NCI-H1105 (cell line): ENCODE results near the gene PMFBP1.

Experiments used
- DNase-seq: peaks from one replicate; lab custom pipeline; 2025; lab: John Stamatoyannopoulos, UW

The PMFBP1 gene

DNA sequence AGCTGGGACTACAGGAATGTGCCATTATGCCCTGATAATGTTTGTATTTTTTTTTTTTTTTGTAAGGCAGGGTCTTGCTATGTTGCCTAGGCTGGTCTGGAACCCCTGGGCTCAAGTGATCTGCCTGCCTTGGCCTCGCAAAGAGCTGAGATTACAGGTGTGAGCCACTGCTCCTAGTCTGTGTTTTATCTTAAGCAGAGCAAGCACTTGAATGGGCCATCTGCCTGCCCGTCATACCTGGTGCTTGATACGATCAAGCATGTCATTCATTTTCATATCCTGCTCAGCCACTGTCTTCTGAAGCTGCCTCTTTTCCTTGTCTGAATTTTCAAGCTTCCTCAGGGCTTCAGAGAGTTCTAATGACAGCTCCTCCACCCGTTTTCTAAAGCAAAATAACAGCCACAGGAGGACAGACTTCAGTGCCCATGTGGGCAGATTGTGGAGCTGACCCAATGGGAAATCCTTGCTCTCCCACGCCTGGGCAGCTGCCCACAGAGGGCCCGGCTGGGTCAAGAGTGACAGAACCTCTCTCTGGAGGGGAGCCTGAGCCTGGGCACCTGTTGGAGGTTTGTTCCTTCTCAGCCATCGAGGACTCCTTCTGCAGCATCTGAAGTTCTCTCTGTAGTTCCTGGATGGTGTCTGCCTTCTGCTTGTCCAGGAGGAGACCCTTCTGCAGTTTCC lies 41.8 kb downstream of the PMFBP1 start:
- no peak for DNase-seq

DNA sequence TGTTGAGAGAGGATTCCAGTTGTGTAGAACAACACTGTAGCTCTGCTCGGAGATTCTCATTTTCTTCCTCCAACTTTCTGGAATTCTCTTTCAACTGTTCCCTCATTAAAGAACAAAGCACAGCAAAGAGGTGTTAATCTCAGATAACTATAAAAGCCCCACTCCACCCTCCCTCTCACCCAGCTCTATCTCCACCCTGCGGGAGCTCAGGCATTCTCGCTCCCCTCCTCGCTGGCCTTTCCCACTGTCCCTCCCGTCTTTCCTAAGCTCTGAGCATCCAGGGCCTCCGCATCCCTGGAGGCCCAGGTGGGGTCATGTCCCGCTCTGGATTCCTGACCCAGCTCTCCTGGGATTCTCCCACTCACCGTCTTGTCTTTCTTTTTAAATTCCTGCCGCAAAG lies 43.3 kb downstream of the PMFBP1 start:
- no peak for DNase-seq

- DNase-seq: no peak
Observed at GRCh38 chr16:72126429-72126765, 45.6 kb downstream of the PMFBP1 start.

- DNase-seq: no peak
Observed at GRCh38 chr16:72125635-72126428, 46.1 kb downstream of the PMFBP1 start.

DNA sequence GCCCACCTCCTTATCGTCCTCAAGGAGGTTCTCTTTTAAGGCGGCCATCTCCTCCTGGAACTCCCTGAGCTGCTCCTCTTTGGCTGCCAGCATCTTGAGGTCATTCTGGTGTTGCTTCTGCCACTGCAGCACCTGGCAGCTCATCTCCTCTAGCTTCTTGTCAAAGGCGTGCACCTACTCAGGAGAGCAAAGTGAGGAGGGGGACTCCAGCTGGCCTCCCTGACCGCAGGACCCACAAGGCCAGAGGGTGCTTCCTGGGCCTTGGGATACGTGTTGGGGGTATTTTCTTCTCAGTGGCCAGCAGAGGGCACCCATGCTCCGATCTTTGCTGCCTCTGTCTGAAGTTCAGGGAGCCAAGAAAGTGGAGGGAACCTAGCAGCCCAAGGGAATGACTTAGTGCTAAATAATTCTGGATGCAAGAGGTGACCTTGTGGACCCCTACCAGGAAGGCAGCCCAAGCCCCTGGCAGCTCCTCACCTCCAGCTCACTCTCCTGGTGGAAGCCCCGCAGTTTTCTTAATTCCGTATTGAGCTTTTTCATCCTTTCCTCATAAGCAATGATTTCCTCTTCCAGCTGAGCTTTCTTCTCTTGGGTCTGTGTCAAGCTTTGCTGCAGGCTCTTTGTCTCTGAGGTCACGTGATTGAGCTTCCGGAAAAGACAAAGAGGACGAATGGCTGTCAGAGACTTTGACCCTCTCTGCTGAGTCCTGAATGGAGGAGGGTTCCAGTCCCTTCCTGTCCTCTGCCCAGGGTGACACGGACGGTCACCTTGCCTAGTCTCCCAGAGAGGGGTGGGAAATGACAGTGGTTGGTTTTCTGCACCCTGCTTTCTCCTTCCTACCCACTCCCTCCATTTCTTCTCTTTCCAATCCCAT lies 47.0 kb downstream of the PMFBP1 start:
- peak; percentile 20 for DNase-seq

GRCh38 chr16:72124148-72124547 lies 47.8 kb downstream of the PMFBP1 start:
- DNase-seq: no peak

DNA sequence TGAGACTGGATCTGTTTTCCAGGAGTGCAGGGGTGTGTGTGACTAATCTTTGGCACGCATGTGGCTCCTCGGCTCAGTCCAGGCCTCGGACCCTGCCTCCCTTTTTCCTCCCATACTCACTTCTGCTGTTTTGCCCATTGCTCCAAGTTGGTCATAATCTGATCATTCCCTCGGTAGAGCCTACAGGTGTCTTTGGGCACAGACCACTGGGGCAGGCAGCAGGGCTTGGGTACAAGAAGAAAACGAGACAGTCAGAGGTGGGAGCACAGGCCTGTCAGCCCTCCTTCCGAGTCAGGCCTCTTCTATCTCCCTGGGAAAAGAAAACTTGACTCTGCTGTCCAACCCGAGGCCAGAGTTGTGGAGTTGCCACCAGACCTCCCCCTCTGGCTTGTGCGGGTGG lies 48.5 kb downstream of the PMFBP1 start:
- DNase-seq: no peak

DNA sequence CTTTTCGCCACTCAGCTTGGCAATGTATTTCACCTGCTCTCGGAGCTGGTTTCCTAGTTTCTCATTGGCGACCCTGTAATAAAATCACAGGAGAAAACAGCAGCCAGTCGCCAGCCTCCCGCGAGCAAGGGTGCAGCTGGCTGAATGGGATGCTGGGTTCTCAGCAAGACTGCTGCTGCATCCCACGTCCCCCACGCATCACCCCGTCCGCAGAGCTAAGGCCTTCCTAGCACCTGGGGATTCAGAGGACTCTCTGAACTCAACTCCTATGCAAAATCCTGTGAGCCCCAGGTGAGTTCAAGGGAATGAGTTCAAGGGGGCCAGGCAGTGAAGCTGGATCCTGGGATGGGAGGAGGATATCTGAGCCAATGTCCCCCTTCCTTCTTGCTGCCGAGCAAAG lies 49.0 kb downstream of the PMFBP1 start:
- no peak for DNase-seq

- no peak for DNase-seq
Observed at GRCh38 chr16:72122308-72122707, 49.6 kb downstream of the PMFBP1 start.

GRCh38 chr16:72120026-72120425 lies 51.9 kb downstream of the PMFBP1 start:
- no peak for DNase-seq

DNA sequence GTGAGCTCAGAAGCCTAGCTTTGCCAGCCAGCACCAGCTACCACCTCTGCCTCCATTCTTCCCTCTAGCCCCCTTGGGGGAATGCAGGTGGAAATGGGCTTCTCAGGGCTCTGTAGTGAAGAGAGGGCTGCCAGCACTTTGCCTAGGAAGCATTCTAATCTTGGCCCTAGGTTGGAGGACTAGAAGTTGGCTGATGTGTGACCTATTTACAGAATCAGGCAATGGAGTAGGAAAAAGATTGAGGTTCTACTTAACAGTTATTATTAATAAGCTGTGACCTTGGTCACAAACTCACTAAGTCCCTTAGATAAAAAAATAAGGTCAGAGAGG lies 58.4 kb downstream of the PMFBP1 start:
- no peak for DNase-seq

DNA sequence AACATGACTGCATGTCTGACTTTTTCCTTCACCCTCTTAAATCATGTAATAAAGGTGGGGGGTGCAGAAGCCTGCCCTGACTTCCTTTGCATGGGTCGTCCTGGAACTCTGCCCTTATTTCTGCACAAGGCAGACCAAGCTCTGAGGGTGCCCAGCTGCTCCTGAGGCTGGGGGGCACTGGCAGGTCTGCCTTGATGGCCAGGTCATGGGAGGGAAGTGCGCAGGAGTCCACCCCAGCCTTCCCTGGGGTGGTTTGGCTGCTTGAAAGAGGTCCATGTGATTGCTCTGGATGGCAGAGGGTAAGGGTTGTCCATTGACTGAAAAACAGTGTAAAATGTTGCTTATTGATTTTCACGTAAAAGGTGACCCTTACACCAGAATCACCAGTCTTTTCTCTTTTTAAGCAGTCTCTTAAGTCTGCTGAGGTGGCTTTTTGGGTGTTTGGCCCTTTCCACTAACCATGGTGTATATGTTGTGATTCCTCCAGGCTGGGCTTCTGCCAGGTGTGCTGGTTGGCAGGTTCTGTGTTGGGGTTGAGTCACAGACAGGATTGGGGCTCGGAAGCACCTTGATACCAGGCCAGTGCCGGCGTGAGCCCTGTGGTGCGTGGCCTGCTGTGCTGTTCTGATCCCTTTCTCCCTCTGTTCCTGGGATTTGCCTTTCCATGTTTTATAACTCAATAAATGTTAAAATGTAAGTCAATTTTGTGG lies 58.9 kb downstream of the PMFBP1 start:
- DNase-seq: no peak

DNA sequence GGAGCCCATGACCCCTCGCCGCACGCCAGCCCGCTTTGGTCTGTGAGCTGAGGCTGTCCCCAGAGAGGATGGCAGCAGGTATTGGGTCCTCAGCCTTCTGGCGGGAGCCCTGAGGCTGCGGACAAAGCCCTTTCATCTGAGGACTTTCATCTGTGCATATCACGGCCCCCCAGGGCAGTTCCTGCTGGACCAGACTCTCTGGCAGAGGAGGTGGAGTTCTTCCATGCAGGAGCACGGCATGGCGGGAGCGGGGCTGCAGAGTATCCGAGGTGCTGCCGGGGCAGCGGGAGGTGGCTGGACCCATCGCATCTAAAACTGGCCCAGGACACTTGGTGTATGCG lies 59.5 kb downstream of the PMFBP1 start:
- DNase-seq: no peak

DNA sequence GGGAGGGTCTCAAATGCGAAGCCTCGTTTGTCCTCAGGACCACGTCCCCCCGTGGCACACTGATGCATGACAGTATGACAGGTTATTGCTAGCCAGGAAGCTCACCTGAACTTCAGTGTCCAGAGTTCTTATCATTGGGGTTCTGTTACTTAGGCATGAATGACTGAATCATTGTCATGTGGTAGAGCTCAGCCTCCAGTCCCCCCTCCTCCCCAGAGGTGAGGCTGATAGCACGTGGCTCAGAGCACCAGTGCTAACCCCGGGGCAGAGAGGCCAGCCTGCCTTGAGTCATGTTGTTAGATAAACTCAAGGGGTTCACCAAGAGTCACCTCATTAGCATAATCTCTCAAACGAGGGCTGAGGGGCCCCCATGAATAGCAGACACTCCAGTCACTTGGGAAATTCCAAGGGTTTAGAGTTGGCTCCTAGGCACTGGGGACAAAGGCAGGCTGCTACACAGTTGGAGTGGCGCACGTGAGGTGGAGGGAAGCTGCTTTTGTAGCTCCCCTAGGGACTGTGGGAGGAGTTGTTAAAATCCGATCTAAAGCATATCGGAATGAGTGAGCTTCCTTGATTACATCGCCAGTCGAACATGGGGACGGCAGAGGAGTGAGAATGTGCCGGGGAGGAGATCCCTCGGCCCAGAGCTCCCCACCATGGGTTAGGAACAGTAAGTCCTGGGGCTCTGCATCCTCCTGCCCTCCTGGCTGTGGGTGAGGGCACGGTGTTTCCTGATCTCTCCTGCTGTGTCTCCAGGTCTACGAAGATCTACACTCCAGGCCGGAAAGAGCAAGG lies 60.1 kb downstream of the PMFBP1 start:
- DNase-seq: no peak

DNA sequence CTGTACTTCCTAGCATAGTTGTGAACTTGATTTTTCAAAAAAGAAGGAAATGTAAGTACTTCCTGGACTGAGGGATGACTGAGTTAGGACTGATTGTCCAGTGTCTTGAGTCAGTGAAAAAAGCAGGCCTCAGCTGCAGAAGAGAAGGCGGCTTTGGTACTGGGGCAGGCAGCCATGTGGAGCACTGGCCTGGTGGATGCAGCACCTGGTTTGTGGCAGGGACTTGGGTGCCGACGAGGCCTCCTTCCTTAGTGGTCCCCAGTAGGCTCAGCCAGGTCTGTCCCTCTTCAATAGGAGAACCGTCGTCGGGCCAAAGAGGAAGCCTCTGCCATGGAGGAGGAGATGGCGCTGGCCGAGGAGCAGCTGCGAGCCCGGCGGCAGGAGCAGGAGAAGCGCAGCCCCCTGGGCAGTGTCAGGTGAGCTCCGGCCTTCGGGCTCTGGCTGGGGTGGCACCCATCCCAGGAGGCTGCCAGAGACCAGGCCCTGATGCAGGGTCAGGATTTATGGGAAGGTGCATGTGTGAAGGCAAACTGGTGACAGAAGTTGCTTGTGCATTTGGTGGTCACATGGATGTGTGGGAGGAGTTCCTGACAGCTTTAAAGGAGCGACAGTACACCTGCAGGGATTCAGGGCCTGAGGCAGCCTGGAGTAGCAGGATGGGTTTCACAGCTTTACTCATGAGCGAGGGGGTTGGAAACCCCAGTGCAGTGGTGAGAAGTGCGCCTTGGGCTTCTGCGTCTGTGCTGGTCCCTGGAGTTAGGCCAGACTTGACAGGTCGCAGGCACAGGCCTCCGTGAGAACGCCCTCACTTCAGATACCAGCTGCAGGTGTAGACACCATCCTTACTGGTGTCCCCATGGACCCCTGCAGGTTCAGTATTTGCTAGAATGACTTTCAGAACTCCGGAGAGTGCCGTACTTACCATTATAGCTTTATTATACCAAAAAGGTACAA lies 61.0 kb downstream of the PMFBP1 start:
- DNase-seq: no peak

- DNase-seq: no peak
Observed at GRCh38 chr16:72109966-72110530, 61.9 kb downstream of the PMFBP1 start.

DNA sequence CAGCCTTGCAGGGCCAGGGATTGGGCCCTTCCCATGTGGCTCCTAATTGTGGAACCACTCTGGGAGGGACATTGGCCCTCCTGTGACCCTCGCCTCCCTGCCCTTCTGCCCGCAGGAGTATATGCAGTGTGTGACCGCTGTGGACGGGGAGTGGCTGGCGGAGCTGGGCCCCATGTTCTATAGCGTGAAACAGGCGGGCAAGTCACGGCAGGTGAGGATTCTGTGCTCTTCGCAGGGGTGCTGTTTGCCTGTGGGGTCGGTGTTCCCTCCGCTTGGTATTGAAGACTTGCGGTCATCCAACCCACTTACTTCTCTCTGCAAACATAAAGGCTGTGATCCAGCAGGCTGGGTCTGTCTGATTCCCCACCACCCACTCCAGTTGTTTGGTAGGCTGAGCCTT lies 62.7 kb downstream of the PMFBP1 start:
- no peak for DNase-seq

- DNase-seq: no peak
Observed at GRCh38 chr16:72108353-72109102, 63.4 kb downstream of the PMFBP1 start.

GRCh38 chr16:72107371-72107770 lies 64.6 kb downstream of the PMFBP1 start:
- DNase-seq: no peak
